Ovary (tissue), 3 donors: ENCODE data around the gene SPIN2B.

Source experiments
- CTCF ChIP-seq, 3 donors: fragments of 450-650 bp in 2 of 3; fragments of 200-600 bp in 1 of 3; IDR thresholded peaks; one replicate each; pipeline versions ENCODE4 v1.5.1 to v1.8.0; 2016 to 2022; ENCODE audit warnings: antibody characterized with exemption in 3 of 3, mild to moderate bottlenecking in 1 of 3
- EP300 ChIP-seq: sonication (generic); formaldehyde crosslinking; IDR thresholded peaks from one replicate; pipeline ENCODE4 v1.6.1; 2017; ENCODE audit warnings: antibody characterized with exemption
- POLR2A ChIP-seq: fragments of 450-650 bp; IDR thresholded peaks from one replicate; pipeline ENCODE4 v1.6.1; 2017; ENCODE audit warnings: antibody characterized with exemption, mild to moderate bottlenecking, moderate library complexity
- donor health status: DM: no; HTN: no; CAD: no.

GRCh38 chrX:57083143-57083542, 38.2 kb downstream of the SPIN2B start:
- no peak for TF ChIP-seq CTCF (IDR thresholded peaks at IDR 0.05)
- no peak for TF ChIP-seq POLR2A
- no peak for TF ChIP-seq EP300
